Bronchial epithelial cell (primary cell): Measurements from ENCODE around the gene TSPAN18. TPM values are rescaled to one million over a fixed set of nuclear protein-coding genes. Genes with fewer than 3 reads are reported as not detected.

Source experiments
- DNase-seq: peaks from one replicate; pipeline ENCODE4 v3.0.0-alpha.2; 2010; ENCODE audit warnings: low read depth
- FAIRE-seq: peaks from 2 replicates; lab custom pipeline; 2011; peaks lifted over from hg19 to GRCh38; lab: Jason Lieb, UNC
- H3K27me3 ChIP-seq: 2 replicates; pipeline ENCODE4 v1.5.1; 2011; ENCODE audit warnings: low read length; ENCODE audit not compliant: control insufficient read depth, insufficient read depth
- H3K36me3 ChIP-seq: 2 replicates; pipeline ENCODE4 v1.5.1; 2011; ENCODE audit warnings: low read length; ENCODE audit not compliant: control insufficient read depth, insufficient read depth
- H3K4me3 ChIP-seq: 2 replicates; pipeline ENCODE4 v1.5.1; 2011; ENCODE audit warnings: mild to moderate bottlenecking, low read depth, low read length, control low read depth
- CTCF ChIP-seq: IDR thresholded peaks from 2 replicates; pipeline ENCODE4 v1.5.1; 2011; ENCODE audit warnings: mild to moderate bottlenecking, moderate library complexity, low read length, control low read depth, inconsistent platforms; ENCODE audit not compliant: insufficient read depth, severe bottlenecking
- total RNA-seq: library from RNA; depleted of rRNA; stranded (reverse); fragments of >200 nt; gene quantifications from 2 replicates; pipeline ENCODE4 v1.2.1, GENCODE V29; 2014

Gene TSPAN18
- total RNA-seq, 1 donor from 2014 or later: not detected

- Histone ChIP-seq H3K4me3 (no peak overlapping the region), H3K27me3 (peaks cover 21% of the 10 kb centered on the region), H3K36me3 (no peaks in the 10 kb centered on the region)
- no peak for TF ChIP-seq CTCF
- no peak for FAIRE-seq
- DNase-seq: peak; percentile 13
Observed at GRCh38 chr11:44877571-44878497, 151.1 kb downstream of the TSPAN18 start.

- no peak for DNase-seq
- H3K36me3 ChIP-seq: no peaks in the 10 kb centered on the region
- no peak for FAIRE-seq
- peaks cover 20% of the 10 kb centered on the region for H3K27me3 ChIP-seq
- no peak overlapping the region for H3K4me3 ChIP-seq
- TF ChIP-seq CTCF: no peak
Observed at GRCh38 chr11:44878711-44879110, 151.9 kb downstream of the TSPAN18 start.

GRCh38 chr11:44879432-44879831 lies 152.7 kb downstream of the TSPAN18 start:
- H3K4me3 ChIP-seq: no peak overlapping the region
- FAIRE-seq: no peak
- H3K36me3 ChIP-seq: no peaks in the 10 kb centered on the region
- DNase-seq: no peak
- no peak for TF ChIP-seq CTCF
- H3K27me3 ChIP-seq: peaks cover 19% of the 10 kb centered on the region

GRCh38 chr11:44880511-44880910 lies 153.7 kb downstream of the TSPAN18 start:
- H3K4me3 ChIP-seq: no peak overlapping the region
- H3K36me3 ChIP-seq: no peaks in the 10 kb centered on the region
- FAIRE-seq (no peak), DNase-seq (no peak)
- no peak for TF ChIP-seq CTCF
- peaks cover 19% of the 10 kb centered on the region for H3K27me3 ChIP-seq

- Histone ChIP-seq H3K27me3 (peaks cover 19% of the 10 kb centered on the region), H3K36me3 (no peaks in the 10 kb centered on the region), H3K4me3 (no peak overlapping the region)
- no peak for TF ChIP-seq CTCF
- DNase-seq: no peak
- FAIRE-seq: no peak
Observed at GRCh38 chr11:44880953-44881352, 154.2 kb downstream of the TSPAN18 start.
